H9 (cell line): ENCODE measurements around the gene DLG2. TPM values are rescaled to one million over a fixed set of nuclear protein-coding genes. Genes with fewer than 3 reads are reported as not detected.

Experiments used
- DNase-seq: peaks from one replicate; pipeline ENCODE4 v3.0.0-alpha.2; 2017
- H2AFZ ChIP-seq: one replicate; pipeline ENCODE4 v1.6.1; 2013; ENCODE audit warnings: mild to moderate bottlenecking, low read length, control low read depth, moderate library complexity
- H2AK5ac ChIP-seq: 2 replicates; pipeline ENCODE4 v1.6.1; 2013; ENCODE audit warnings: low read length, control low read depth, mixed read lengths; ENCODE audit not compliant: insufficient read length
- H2BK120ac ChIP-seq: one replicate; pipeline ENCODE4 v1.6.1; 2013; ENCODE audit warnings: low read depth, mild to moderate bottlenecking, low read length, control low read depth, inconsistent platforms; ENCODE audit not compliant: poor library complexity, severe bottlenecking
- H2BK12ac ChIP-seq: 2 replicates; pipeline ENCODE4 v1.6.1; 2013; ENCODE audit warnings: low read length, control low read depth, mixed read lengths, low read depth; ENCODE audit not compliant: insufficient read length
- H2BK15ac ChIP-seq: 2 replicates; pipeline ENCODE4 v1.6.1; 2013; ENCODE audit warnings: low read depth, low read length, control low read depth
- H2BK20ac ChIP-seq: one replicate; pipeline ENCODE4 v1.6.1; 2013; ENCODE audit warnings: low read depth, mild to moderate bottlenecking, low read length, control low read depth, inconsistent platforms; ENCODE audit not compliant: poor library complexity, severe bottlenecking
- H2BK5ac ChIP-seq: 2 replicates; pipeline ENCODE4 v1.6.1; 2013; ENCODE audit warnings: low read length, control low read depth, mixed read lengths; ENCODE audit not compliant: insufficient read length
- H3K14ac ChIP-seq: 2 replicates; pipeline ENCODE4 v1.6.1; 2013; ENCODE audit warnings: low read length, control low read depth; ENCODE audit not compliant: insufficient read depth
- H3K18ac ChIP-seq: 2 replicates; pipeline ENCODE4 v1.6.1; 2013; ENCODE audit warnings: low read depth, mild to moderate bottlenecking, mixed read lengths, low read length, control low read depth; ENCODE audit not compliant: insufficient read length
- H3K23ac ChIP-seq: 2 replicates; pipeline ENCODE4 v1.6.1; 2013; ENCODE audit warnings: low read length, control low read depth, mixed read lengths, low read depth; ENCODE audit not compliant: insufficient read length
- H3K23me2 ChIP-seq: 2 replicates; pipeline ENCODE4 v1.6.1; 2013; ENCODE audit warnings: low read depth, mild to moderate bottlenecking, mixed read lengths, low read length, control low read depth; ENCODE audit not compliant: insufficient read length, poor library complexity, severe bottlenecking
- H3K27ac ChIP-seq: 2 replicates; pipeline ENCODE4 v1.5.1; 2013; ENCODE audit warnings: low read length, control low read depth, mixed read lengths, low read depth; ENCODE audit not compliant: insufficient read length
- H3K27me3 ChIP-seq: 2 replicates; pipeline ENCODE4 v1.6.1; 2013; ENCODE audit warnings: low read length, control low read depth, inconsistent platforms; ENCODE audit not compliant: insufficient read depth
- H3K4ac ChIP-seq: 2 replicates; pipeline ENCODE4 v1.6.1; 2013; ENCODE audit warnings: low read depth, mild to moderate bottlenecking, control low read depth, inconsistent platforms, low read length, moderate library complexity
- H3K4me1 ChIP-seq: 2 replicates; pipeline ENCODE4 v1.6.1; 2013; ENCODE audit warnings: low read length, control low read depth, inconsistent platforms; ENCODE audit not compliant: insufficient read depth
- H3K4me2 ChIP-seq: 2 replicates; pipeline ENCODE4 v1.6.1; 2013; ENCODE audit warnings: low read length, control low read depth, mixed read lengths; ENCODE audit not compliant: insufficient read length, insufficient read depth
- H3K56ac ChIP-seq: 2 replicates; pipeline ENCODE4 v1.6.1; 2013; ENCODE audit warnings: low read depth, mild to moderate bottlenecking, mixed read lengths, low read length, control low read depth; ENCODE audit not compliant: insufficient read length
- H3K79me1 ChIP-seq: 2 replicates; pipeline ENCODE4 v1.6.1; 2013; ENCODE audit warnings: low read depth, mild to moderate bottlenecking, moderate library complexity, low read length, control low read depth, inconsistent platforms; ENCODE audit not compliant: insufficient read depth, poor library complexity, severe bottlenecking
- H3K79me2 ChIP-seq: 2 replicates; pipeline ENCODE4 v1.6.1; 2013; ENCODE audit warnings: low read length, control low read depth, inconsistent platforms; ENCODE audit not compliant: insufficient read depth
- H3K9ac ChIP-seq: 2 replicates; pipeline ENCODE4 v1.6.1; 2013; ENCODE audit warnings: low read length, control low read depth, mixed read lengths; ENCODE audit not compliant: insufficient read length; ENCODE audit errors: extremely low read depth
- H3K9me3 ChIP-seq: one replicate; pipeline ENCODE4 v1.6.1; 2013; ENCODE audit warnings: low read depth, low read length, inconsistent platforms; ENCODE audit not compliant: control insufficient read depth
- H3T11ph ChIP-seq: one replicate; pipeline ENCODE4 v1.6.1; 2013; ENCODE audit warnings: mild to moderate bottlenecking, low read length, control low read depth, inconsistent platforms
- H4K20me1 ChIP-seq: one replicate; pipeline ENCODE4 v1.6.1; 2013; ENCODE audit not compliant: control insufficient read depth, insufficient read length, insufficient read depth
- H4K5ac ChIP-seq: 2 replicates; pipeline ENCODE4 v1.6.1; 2013; ENCODE audit warnings: low read depth, mild to moderate bottlenecking, mixed read lengths, low read length, control low read depth; ENCODE audit not compliant: insufficient read length
- H4K8ac ChIP-seq: replicated peaks from 2 replicates; pipeline ENCODE4 v1.6.1; 2013; ENCODE audit warnings: low read length, control low read depth, mixed read lengths, low read depth; ENCODE audit not compliant: insufficient read length
- H4K91ac ChIP-seq: 2 replicates; pipeline ENCODE4 v1.6.1; 2013; ENCODE audit warnings: low read depth, mild to moderate bottlenecking, moderate library complexity, mixed read lengths, low read length, control low read depth; ENCODE audit not compliant: insufficient read length
- H3K27ac Mint-ChIP-seq, 3 experiments: 2 replicates in 2 of 3; 3 replicates in 1 of 3; pipeline ENCODE4 v1.8.0; 2020 to 2021; ENCODE audit warnings: mixed read lengths in 3 of 3, mild to moderate bottlenecking in 1 of 3, moderate library complexity in 1 of 3
- H3K27me3 Mint-ChIP-seq: 2 replicates; pipeline ENCODE4 v1.8.0; 2021; ENCODE audit warnings: low read depth, mild to moderate bottlenecking, moderate library complexity, mixed read lengths
- H3K36me3 Mint-ChIP-seq, 3 experiments: 2 replicates in 2 of 3; 3 replicates in 1 of 3; pipeline ENCODE4 v1.8.0; 2020 to 2021; ENCODE audit warnings: low read depth in 3 of 3, mixed read lengths in 3 of 3; ENCODE audit not compliant: insufficient read depth in 1 of 3
- H3K4me1 Mint-ChIP-seq, 2 experiments: 2 replicates each; pipeline ENCODE4 v1.8.0; 2020; ENCODE audit warnings: mixed read lengths in 2 of 2
- H3K4me3 Mint-ChIP-seq, 2 experiments: 2 replicates in 1 of 2; 3 replicates in 1 of 2; pipeline ENCODE4 v1.8.0; 2020 to 2021; ENCODE audit warnings: mild to moderate bottlenecking in 2 of 2, mixed read lengths in 2 of 2, moderate library complexity in 1 of 2
- H3K9me3 Mint-ChIP-seq, 2 experiments: 2 replicates in 1 of 2; 3 replicates in 1 of 2; pipeline ENCODE4 v1.8.0; 2020; ENCODE audit warnings: mild to moderate bottlenecking in 2 of 2, mixed read lengths in 2 of 2, moderate library complexity in 1 of 2
- CTCF ChIP-seq: fragments of 200-600 bp; sonication (generic); conservative IDR thresholded peaks from 3 replicates; pipeline ENCODE4 v1.8.0; 2021; ENCODE audit warnings: antibody characterized with exemption, mild to moderate bottlenecking
- WGBS: extraction: QIAGEN DNeasy Blood & Tissue Kit; methylation state at CpG from one replicate; pipeline ENCODE4 v1.1.7; 2013; ENCODE audit warnings: missing lambda C conversion rate, low lambda C conversion rate, mixed read lengths; ENCODE audit not compliant: insufficient read length; ENCODE audit errors: extremely low coverage; 5-methylcytosine and 5-hydroxymethylcytosine counted together
- total RNA-seq: library from RNA; stranded (reverse); gene quantifications from 2 replicates; pipeline ENCODE4 v1.2.1, GENCODE V29; 2021

DLG2 gene
- total RNA-seq, 1 experiment from 2014 or later: 8.0 TPM

GRCh38 chr11:83727251-83727650, 1899.9 kb downstream of the DLG2 start:
- no peak overlapping the region for H3K9ac ChIP-seq
- no peak overlapping the region for H3K27ac ChIP-seq
- H3T11ph ChIP-seq: no peak overlapping the region
- Mint-ChIP-seq H3K27ac (no peak overlapping the region), H3K4me3 (no peak overlapping the region), H3K4me1 (peaks cover 36 to 38% of the 10 kb centered on the region in 2 experiments), H3K36me3 (no peaks in the 10 kb centered on the region), H3K9me3 (no peaks in the 10 kb centered on the region), H3K27me3 (no peaks in the 10 kb centered on the region)
- no peak overlapping the region for H3K18ac ChIP-seq
- no peak overlapping the region for H3K4ac ChIP-seq
- H3K4me1 ChIP-seq: peaks cover 5% of the 10 kb centered on the region
- peaks cover 4% of the 10 kb centered on the region for H3K23me2 ChIP-seq
- H3K27me3 ChIP-seq: no peaks in the 10 kb centered on the region
- H3K79me2 ChIP-seq: no peaks in the 10 kb centered on the region
- H3K79me1 ChIP-seq: no peaks in the 10 kb centered on the region
- no peak for TF ChIP-seq CTCF
- H3K56ac ChIP-seq: no peak overlapping the region
- peaks cover 2% of the 10 kb centered on the region for H4K20me1 ChIP-seq
- no peak overlapping the region for H2BK5ac ChIP-seq
- no peak overlapping the region for H3K23ac ChIP-seq
- no peak overlapping the region for H2AK5ac ChIP-seq
- no peak overlapping the region for H4K8ac ChIP-seq
- WGBS: no CpG with 5 or more reads among the region's 1 CpG
- no peak overlapping the region for H3K4me2 ChIP-seq
- H3K14ac ChIP-seq: no peak overlapping the region
- no peak overlapping the region for H2BK20ac ChIP-seq
- no peak for DNase-seq
- no peak overlapping the region for H4K91ac ChIP-seq
- no peak overlapping the region for H2BK120ac ChIP-seq
- H4K5ac ChIP-seq: no peak overlapping the region
- no peak overlapping the region for H2AFZ ChIP-seq
- no peak overlapping the region for H2BK15ac ChIP-seq
- H2BK12ac ChIP-seq: no peak overlapping the region
- no peaks in the 10 kb centered on the region for H3K9me3 ChIP-seq
